HG02798 (cell line): ENCODE data around the gene CDKN2AIPNL.
"Not testable (repeated sequence)": the region's sequence is repeated elsewhere in the genome, so short reads cannot be mapped to it uniquely, and the experiment has no call there.

ENCODE experiments used
- ATAC-seq: cut with Tn5 transposase; IDR thresholded peaks from one replicate; pipeline ENCODE4 v1.9.1; 2021; ENCODE audit warnings: mild to moderate bottlenecking; ENCODE audit not compliant: unreplicated experiment, poor library complexity

Gene CDKN2AIPNL

DNA sequence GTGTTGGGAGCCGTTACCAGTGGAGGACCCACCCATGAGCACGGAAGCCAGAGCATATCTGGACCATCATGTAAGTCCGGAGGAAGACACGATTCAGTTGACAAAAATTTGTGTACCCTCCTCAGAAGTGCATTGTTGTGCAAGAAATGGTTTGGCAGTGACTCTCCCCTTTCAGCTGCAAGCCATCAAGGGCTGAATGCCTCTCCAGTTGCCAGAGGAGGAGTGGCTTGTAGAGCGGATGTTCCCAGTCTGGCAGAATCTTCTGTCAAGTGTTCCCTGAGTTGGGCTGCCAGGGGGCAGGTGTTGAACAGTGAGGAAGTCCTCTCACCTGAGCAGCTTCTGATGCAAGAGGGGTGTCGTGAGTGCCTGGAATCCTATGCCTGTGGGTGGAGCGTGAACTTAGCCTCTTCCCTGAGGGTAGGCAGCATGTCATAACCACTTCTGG lies 27.6 kb upstream of the CDKN2AIPNL start:
- no peak for ATAC-seq

DNA sequence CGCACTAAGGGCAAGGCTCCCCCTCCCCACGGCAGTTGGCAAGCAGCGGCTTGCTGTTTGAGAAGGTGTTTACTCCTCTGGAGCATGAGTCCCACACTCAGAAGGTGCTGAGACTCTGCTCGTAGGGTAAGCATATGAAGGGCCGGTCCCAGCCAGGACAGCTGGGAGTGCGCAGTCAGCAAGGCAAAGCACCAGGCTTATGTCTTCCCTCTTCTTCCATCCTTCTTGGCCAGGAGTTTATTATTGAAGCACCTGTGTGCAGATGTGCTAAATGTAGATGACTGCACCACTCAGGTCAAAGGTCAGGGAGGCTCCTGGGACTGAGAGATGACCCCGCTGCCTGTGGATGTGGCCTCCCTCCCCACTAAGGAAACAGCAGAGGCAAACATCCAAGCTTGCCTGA lies 27.0 kb upstream of the CDKN2AIPNL start:
- no peak for ATAC-seq

DNA sequence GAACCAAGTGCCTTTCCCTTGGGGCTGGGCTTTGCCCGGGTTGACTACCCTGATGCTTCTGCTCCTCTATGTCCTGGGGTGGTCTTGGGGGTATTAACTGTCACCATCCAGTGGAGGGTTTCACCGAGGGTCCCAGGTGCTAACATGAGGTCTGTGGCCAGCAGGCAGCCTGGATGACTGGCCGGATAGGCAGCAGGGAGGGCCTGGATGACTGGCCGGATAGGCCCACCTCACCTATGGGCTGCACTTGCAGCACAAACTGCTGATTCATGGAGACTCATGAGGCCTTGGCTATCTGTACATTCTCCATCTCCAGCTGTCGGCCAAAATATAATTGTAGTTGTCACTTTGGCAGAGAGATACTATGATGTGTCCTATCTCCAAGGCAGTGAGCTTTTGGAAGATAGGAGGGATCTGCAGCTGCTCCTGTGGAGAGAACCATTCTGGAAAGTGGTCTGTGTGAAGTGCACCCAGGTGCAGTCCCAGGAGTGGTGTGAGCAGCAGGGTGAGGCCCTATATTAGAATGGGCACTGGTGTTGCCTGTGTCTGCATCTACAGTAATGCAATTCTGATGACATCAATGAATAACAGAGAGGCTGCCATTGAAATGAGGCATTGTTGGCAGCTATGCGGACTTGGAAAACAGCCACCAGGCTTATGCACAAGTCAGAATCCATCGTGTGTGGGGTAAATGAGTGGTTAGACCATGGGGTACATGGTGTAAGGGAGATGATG lies 26.3 kb upstream of the CDKN2AIPNL start:
- no peak for ATAC-seq

DNA sequence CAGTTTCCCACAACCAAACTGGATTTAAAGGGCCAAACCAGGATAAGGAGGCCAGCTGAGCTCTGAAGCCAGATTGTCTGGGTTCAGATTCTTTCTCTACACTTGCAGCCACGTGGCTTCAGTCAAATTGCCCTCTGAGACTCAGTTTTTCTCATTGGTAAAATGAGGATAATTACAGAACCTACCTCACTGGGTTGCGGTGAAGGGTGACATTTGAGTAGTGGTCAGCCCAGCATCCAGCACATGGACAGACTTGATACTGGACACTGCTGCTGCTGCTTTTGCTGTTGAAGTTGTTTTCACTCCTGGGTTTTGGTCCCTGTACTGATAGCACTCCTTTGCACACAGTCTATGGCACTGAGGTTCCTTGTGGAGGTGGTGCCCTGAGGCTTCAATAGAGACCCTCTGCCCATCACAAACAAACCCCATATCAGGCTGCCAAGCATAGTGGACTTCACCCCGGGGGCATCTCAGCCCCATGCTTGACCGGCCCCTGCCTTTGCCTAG lies 25.7 kb upstream of the CDKN2AIPNL start:
- ATAC-seq, result no peak

DNA sequence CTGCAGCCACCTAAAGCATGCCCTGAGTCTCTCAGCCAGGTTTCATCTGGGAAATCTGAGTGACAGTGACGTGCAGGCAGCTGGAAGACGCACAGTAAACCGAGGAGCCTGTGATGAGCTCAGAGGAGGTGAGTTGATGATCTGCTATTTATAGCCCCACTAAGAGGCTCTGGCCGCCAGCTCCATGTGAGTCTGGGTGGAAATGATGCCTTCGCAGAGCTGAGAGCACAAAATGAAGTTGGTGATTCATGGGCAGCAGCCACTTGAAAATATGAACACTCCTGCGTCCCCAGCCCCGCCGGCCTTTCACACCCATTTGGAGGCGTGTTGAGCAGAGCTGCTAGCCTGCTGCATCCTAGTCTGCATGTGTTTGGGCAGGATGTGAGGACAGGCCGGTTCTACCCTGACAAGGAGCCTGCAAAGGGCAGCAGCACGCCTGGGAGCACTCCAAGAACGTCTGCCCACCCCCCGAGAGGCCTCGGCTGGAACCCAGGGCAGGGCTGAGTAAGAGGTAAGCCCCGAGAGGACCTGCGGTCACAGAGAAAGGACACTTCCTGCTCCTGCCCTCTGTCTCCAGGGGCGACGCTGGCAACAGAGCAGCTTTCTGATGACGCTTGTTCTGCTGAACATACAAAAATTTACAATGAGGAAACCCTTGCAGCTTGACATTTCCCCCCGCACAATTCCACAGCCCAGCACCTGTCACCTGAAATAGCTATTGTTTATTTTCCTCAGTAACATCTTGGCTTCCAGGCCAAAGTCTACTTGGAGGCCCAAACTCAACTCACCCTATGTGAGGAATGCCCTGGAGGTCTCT lies 25.1 kb upstream of the CDKN2AIPNL start:
- ATAC-seq, result peak; percentile 86

DNA sequence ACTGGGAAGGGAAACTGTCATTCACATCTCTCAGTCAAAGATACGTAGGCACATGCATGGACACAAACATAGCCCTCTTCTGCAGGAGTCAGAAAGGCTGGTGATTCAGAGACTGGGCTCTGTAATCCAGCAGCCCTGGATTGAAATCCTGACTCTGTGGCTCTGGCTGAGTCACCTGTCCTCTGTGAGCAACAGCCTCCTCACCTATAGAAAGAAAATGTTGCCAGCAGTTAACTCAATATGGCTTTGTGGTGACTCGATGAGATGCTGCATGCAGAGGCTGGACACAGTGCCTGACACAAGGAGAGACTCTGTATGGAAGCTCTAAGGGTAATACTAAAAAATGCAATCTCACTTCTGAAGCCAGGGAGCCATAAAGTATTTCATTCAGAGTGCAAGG lies 23.9 kb upstream of the CDKN2AIPNL start:
- no peak for ATAC-seq

GRCh38 chr5:134432677-134433359 lies 21.1 kb upstream of the CDKN2AIPNL start:
- ATAC-seq, result no peak

GRCh38 chr5:134432174-134432573 lies 20.5 kb upstream of the CDKN2AIPNL start:
- no peak for ATAC-seq

DNA sequence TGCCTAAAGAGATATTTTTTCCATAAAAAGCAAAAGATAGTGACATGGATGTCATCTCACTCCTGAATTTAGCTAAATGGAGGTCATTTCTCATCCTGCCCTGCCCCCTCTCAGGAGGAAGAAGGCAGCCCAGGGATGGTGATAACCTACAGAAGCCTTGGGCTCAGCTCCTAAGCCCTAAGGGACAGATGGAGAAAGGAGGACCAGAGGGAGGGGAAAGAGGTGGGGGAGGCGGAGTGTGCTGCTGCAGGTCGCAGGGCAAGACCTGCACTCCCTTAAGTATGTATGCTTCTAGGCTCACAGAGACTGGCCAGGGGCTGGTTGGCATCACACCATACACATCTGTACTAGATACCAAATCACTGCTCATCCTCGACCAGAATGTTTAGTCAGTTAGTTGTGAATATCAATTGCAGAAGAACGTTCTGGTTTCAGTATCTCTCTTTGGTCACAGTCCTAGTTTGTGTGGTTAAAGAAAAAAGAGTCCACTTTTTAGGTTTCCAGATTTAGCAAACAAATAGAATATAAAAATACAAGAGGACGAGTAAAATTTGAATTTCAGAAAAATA lies 18.4 kb upstream of the CDKN2AIPNL start:
- ATAC-seq, result no peak

DNA sequence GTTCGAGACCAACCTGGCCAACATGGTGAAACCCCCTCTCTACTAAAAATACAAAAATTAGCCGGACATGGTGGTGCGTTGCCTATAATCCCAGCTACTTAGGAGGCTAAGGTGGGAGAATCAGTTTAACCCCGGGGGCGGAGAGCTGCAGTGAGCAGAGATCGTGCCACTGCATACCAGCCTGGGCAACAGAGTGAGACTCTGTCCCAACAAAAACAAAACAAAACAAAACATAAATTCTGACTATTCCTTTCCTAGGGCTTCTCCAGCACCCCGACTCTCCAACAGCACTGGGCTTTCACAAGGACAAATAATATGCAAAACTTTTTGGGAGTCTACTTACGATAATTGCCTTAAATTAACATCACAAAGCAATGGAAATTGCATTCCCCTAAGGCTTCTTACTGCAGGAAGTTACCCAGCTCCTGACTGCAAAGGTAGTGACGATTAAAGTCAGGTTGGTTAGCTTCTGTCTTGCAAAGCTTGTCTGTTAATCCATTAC lies 15.9 kb upstream of the CDKN2AIPNL start:
- no peak for ATAC-seq

GRCh38 chr5:134426361-134426760 lies 14.7 kb upstream of the CDKN2AIPNL start:
- no peak for ATAC-seq

DNA sequence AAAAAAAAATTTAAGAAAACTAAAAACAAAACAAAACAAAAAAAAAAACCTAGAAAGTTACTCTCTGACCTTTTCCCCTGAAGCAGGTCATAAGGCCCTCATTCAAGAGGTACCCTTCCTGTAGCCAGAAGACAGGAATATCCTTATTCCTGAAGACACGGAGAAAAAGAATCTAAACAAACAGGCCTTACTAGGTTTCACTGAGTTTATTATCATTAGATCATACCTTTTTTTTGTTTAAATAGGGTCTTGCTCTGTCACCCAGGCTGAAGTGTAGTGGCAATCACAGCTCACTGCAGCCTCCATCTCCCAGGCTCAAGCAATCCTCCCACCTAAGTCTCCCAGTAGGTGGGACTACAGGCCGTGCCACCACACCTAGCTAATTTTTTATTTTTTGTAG lies 11.7 kb upstream of the CDKN2AIPNL start:
- no peak for ATAC-seq

DNA sequence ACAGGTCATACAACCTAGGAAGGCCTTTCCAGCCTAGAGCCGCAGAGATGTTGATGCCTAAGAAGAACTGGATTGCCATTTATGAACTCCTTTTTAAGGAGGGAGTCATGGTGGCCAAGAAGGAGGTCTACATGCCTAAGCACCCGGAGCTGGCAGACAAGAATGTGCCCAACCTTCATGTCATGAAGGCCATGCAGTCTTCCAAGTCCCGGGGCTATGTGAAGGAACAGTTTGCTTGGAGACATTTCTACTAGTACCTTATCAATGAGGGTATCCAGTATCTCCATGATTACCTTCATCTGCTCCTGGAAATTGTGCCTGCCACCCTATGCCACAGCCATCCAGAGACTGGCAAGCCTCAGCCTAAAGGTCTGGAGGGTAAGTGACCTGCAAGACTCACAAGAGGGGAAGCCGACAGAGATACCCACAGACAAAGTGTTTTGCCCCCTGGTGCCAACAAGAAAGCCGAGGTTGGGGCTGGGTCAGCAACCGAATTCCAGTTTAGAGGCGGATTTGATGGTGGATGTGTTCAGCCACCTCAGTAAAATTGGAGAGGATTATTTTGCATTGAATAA lies 11.2 kb upstream of the CDKN2AIPNL start:
- no peak for ATAC-seq

GRCh38 chr5:134421038-134421437 lies 9.4 kb upstream of the CDKN2AIPNL start:
- not testable (repeated sequence) for ATAC-seq

GRCh38 chr5:134420343-134420742 lies 8.7 kb upstream of the CDKN2AIPNL start:
- no peak for ATAC-seq

DNA sequence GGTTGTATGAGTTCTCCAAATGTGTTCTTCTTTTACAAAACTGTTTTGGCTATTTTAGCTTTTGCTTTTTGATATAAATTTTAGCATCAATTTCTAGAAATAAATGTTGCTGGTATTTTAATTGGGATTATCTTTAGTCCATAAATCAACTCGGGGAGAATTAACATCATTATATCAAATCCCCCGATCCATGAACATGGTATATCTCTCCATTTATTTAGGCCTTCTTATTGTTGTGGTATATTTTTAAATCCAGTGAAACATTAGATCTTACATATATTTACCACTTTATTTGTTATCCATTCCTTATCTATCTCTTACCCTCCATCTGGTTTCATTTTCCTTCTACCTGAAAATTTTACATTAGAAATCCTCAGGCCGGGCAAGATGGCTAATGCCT lies 7.3 kb upstream of the CDKN2AIPNL start:
- no peak for ATAC-seq

DNA sequence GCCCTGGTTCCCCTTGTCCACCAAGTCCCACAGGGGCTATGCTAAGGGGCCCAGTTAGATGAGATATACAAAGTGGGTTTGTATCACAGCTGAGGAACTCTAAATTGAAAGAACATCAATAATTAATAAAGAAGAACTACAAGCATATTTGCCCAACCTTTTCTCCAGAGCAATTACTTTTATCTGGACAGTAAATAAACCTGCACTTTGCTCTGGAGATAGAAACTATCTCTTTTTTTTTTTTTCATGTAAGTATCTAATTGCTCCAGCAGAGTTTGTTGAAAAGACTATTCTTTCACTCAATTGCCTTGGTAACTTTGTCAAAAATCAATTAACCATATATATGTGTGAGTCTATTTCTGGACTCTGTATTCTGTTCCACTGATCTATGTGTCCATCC lies 6.0 kb upstream of the CDKN2AIPNL start:
- ATAC-seq, result no peak

DNA sequence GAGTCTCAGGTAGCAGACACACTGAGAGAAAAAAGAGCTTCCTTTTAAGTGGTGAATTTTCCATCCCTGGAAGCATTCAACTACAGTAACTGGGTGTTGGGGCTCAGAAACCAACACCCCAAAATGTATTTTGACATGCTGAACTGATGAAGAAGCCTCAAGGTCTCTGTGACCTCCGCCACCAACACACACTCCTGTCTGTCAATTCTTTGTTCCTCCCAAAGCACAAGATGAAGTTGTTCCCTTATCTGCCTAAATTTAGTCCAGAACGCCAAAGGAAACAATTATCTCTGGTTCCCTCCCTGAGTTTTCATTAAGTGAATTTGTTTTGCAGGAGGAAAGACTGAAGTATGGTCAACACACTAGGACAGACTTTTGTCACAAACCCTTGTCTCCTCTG lies 1.4 kb upstream of the CDKN2AIPNL start:
- ATAC-seq, result no peak

- no peak for ATAC-seq
Measured at GRCh38 chr5:134411228-134411545, 494 bp downstream of the CDKN2AIPNL start.

DNA sequence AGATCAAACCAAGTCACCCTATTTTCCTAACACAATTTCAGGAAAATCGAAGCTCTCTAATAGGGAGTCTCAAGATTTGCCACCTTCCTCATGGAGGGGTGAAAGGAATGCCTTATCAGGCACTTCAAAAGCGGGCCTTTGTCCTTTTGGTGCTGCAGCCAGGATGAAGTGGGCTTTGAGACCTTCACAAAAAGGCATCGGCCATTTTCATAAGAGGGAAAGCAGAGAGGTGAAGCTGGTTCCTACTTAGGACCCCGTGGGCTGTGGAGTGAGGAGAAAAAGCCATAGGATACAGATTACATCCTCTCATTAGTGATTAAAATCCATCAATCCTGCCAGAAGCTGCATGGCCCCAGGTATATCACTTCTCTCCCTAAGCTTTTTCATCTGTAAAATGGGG lies 859 bp downstream of the CDKN2AIPNL start:
- no peak for ATAC-seq
